H1 (cell line): ENCODE data around the gene SLC24A3. TPM values are rescaled to one million over a fixed set of nuclear protein-coding genes. Genes with fewer than 3 reads are reported as not detected.

Experiments used
- BACH1 ChIP-seq: IDR thresholded peaks from 2 replicates; pipeline ENCODE4 v1.6.1; 2012; ENCODE audit warnings: low read length, improper control_type of control experiment
- CHD7 ChIP-seq: fragments of 300-600 bp; sonication (generic); IDR thresholded peaks from 2 replicates; pipeline ENCODE4 v1.7.1; 2012; ENCODE audit warnings: low read length, moderate library complexity, mild to moderate bottlenecking, inconsistent platforms; ENCODE audit not compliant: insufficient replicate concordance
- CREB1 ChIP-seq: IDR thresholded peaks from 2 replicates; pipeline ENCODE4 v1.6.1; 2012; ENCODE audit warnings: inconsistent platforms
- EP300 ChIP-seq, 2 experiments: IDR thresholded peaks; 1 replicate in 1 of 2; 2 replicates in 1 of 2; pipeline ENCODE4 v1.6.1; 2011 to 2012; ENCODE audit warnings: low read depth in 2 of 2, low read length in 2 of 2, mild to moderate bottlenecking in 2 of 2, borderline replicate concordance in 1 of 2, inconsistent platforms in 1 of 2, moderate library complexity in 1 of 2
- JUN ChIP-seq: IDR thresholded peaks from 2 replicates; pipeline ENCODE4 v1.6.1; 2011; ENCODE audit warnings: low read depth, mild to moderate bottlenecking, improper control_type of control experiment, low read length
- POLR2A ChIP-seq, 2 experiments: IDR thresholded peaks; 1 replicate in 1 of 2; 2 replicates in 1 of 2; pipeline ENCODE4 v1.6.1; 2011; ENCODE audit warnings: low read depth in 2 of 2, low read length in 2 of 2, mild to moderate bottlenecking in 2 of 2; ENCODE audit errors: control extremely low read depth in 1 of 2
- RAD21 ChIP-seq, 2 experiments: IDR thresholded peaks in 1 of 2; conservative IDR thresholded peaks in 1 of 2; 2 replicates each; pipeline ENCODE4 v1.6.1; 2011; ENCODE audit warnings: low read depth in 2 of 2, low read length in 2 of 2, improper control_type of control experiment in 1 of 2, inconsistent platforms in 1 of 2, mild to moderate bottlenecking in 1 of 2, moderate library complexity in 1 of 2
- SAP30 ChIP-seq: fragments of 300-600 bp; sonication (generic); IDR thresholded peaks from 2 replicates; pipeline ENCODE4 v1.7.1; 2012; ENCODE audit warnings: low read length, moderate library complexity, mild to moderate bottlenecking, inconsistent platforms; ENCODE audit not compliant: insufficient read depth, insufficient replicate concordance
- TCF12 ChIP-seq: IDR thresholded peaks from 2 replicates; pipeline ENCODE4 v1.6.1; 2011; ENCODE audit warnings: low read depth, mild to moderate bottlenecking, low read length
- polyA plus RNA-seq, 7 experiments: library from polyadenylated mRNA; depleted of rRNA in 3 of 7; stranded (reverse) in 5 of 7; unstranded in 2 of 7; fragments of >200 nt in 5 of 7; fragments of 200-250 nt in 2 of 7; gene quantifications; 1 replicate in 5 of 7; 2 replicates in 1 of 7; 4 replicates in 1 of 7; pipeline versions ENCODE4 v1.2.1 to v1.2.3, GENCODE V29; 2011 to 2013; ENCODE audit warnings: missing spikeins in 2 of 7, mixed read lengths in 2 of 7
- total RNA-seq: library from RNA; stranded (reverse); fragmentation: NEBNext Ultra II Directional; extraction: Animal tissue kit (Norgen Biotek cat#: 25700); gene quantifications from 2 replicates; pipeline ENCODE4 v1.2.1, GENCODE V29; 2021

SLC24A3 gene
- total and polyA plus RNA-seq, 2 of the 8 experiments (the other 6 are each of a cell fraction or from before 2014, with no cell fraction given), result 4.5 to 6.3 TPM

DNA sequence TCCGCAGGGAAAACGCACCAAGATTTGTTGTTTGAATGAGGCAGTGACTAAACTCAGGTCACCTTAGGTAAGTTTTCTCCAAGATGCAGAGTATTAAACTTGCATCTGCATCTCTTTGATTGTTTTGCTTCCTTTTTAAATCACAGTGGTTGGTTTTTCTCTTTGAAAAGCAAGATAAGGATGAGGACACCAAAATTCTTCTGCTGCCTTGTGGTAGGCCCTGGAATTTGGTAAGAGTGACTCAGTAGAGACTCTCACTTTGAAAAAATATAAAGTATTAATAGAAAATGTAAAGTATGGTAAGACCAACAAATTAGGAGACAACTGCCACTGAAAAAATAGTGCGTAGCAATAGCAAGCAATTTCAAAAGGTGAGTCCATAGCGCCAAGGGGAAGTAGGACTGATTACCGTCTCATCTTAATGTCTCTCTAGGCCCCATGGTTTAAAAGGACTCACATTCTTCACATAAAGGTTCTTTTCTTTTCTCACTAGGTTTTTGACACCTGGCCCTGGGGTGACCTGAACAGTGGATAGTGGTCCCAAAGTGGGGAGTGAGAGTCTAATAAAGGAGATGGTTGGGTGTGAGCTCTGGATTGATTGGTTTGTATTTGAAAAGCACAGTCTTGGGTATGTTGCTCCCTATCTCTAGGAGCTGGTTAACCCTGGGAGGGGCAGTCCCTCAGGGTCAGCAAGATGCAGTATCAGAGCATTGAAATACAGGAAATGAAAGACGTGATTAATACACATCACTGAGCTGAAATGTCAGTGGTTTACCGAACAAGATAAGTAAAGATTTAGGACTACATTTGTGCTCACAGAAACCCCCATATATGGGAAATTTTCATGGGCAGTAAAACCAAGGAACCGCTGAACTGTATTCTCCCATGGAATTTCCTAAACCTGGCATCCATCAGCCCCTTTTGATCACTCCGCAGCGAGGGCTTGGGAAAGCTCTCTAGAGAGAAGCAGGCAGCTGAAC, 221.2 kb downstream of the SLC24A3 start (continued):
- TF ChIP-seq CHD7 (no peak), TCF12 (no peak), SAP30 (no peak), RAD21 (IDR thresholded peaks at IDR 0.05 in 1 of 2, conservative IDR thresholded peaks at IDR 0.05 in 1 of 2; ENCODE audit: low read depth in 2 of 2, low read length in 2 of 2) (no peak), BACH1 (no peak), EP300 (IDR thresholded peaks at IDR 0.05; ENCODE audit: borderline replicate concordance in 1 of 2, low read depth in 2 of 2, low read length in 2 of 2) (no peak), POLR2A (IDR thresholded peaks at IDR 0.05; ENCODE audit: control extremely low read depth in 1 of 2, low read depth in 2 of 2, low read length in 2 of 2) (no peak), CREB1 (no peak), JUN (no peak)
